MM.1S (cell line): ENCODE measurements around the gene PRKG1.

Experiments used
- EZH2 ChIP-seq: fragments of 300-600 bp; sonication (generic); optimal IDR thresholded peaks from 2 replicates; pipeline ENCODE3; 2017; ENCODE audit warnings: low read depth, mild to moderate bottlenecking, antibody characterized with exemption, low read length, mixed read lengths
- EZH2phosphoT487 ChIP-seq: fragments of 300-600 bp; sonication (generic); IDR thresholded peaks from 2 replicates; pipeline ENCODE4 v1.6.1; 2018; ENCODE audit warnings: antibody characterized with exemption, low read length
- TF ChIP-seq, protein P1 (sequence below): fragments of 300-600 bp; sonication (generic); IDR thresholded peaks from 2 replicates; pipeline ENCODE4 v1.5.1; 2016; ENCODE audit warnings: antibody characterized with exemption, low read length, mixed read lengths

DNA sequence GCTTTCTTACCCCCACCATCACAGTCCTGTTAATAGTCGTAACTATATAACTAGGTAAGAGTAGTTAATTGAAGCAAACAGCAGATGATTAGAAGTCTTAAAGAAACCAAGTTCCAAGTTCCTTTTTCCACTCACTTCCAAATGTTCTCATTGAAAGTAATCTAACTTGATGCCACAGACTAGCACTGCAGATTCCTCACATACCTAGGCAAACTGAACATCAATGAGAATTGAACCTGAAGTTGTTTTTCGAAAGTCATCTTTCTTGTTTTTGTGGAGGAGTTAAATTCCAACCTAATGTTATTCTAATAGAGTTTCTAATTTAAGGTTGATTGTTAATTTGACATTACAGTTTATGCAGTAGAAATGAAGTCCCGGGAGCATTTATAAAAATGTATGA lies 5.5 kb downstream of the PRKG1 start:
- TF ChIP-seq, protein P1, sequence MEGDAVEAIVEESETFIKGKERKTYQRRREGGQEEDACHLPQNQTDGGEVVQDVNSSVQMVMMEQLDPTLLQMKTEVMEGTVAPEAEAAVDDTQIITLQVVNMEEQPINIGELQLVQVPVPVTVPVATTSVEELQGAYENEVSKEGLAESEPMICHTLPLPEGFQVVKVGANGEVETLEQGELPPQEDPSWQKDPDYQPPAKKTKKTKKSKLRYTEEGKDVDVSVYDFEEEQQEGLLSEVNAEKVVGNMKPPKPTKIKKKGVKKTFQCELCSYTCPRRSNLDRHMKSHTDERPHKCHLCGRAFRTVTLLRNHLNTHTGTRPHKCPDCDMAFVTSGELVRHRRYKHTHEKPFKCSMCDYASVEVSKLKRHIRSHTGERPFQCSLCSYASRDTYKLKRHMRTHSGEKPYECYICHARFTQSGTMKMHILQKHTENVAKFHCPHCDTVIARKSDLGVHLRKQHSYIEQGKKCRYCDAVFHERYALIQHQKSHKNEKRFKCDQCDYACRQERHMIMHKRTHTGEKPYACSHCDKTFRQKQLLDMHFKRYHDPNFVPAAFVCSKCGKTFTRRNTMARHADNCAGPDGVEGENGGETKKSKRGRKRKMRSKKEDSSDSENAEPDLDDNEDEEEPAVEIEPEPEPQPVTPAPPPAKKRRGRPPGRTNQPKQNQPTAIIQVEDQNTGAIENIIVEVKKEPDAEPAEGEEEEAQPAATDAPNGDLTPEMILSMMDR = no peak
- TF ChIP-seq EZH2phosphoT487 (no peak), EZH2 (no peak)
